GM18502 (cell line): ENCODE measurements around the gene DVL1.
"Not testable (repeated sequence)": the region's sequence is repeated elsewhere in the genome, so short reads cannot be mapped to it uniquely, and the experiment has no call there.

Experiments
- ATAC-seq: cut with Tn5 transposase; IDR thresholded peaks from one replicate; pipeline ENCODE4 v1.9.1; 2021; ENCODE audit warnings: mild to moderate bottlenecking; ENCODE audit not compliant: unreplicated experiment, poor library complexity

Gene DVL1

DNA sequence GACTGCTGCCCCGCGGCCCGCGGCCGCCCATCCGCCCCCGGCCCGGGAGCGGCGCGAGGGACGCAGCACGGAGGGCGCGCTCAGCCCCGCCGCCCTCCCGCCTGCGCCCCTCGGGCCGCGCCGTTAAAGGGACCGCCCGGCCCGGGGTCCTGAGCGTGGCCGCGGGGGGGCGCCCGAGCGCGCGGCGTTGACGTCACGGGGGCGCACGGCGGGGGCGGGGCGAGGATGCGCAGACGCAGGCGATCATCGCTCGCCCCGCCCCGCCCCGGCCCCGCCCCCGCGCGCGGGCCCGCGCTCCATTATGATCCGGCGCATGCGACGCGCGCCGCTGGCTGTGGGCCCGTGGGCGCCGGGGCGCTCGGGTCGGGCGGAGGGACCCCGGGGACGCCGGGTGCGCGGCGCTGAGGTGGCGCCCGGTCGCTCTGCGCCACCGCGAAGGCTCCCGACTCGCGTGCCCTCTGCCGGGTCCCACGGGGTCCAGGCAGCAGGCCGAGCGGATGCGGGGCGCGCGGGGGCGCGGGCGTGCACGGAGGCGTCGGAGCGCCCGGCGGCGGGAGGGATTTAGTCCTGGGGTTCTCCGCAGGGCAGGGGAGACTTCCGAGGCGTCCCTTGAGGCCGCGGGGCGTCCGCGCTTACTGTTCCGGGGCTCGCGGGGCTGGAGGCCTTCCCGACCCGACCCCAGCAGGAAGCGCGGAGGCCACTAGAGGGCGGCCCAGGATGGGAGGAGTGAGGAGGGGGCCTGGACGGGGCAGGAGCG, at the start of gene DVL1:
Gene DVL1, minus strand, starts transcription at position 163 of the 757 bp plus-strand sequence. CDS start 353 bp downstream, outside the sequence.
- ATAC-seq, result peak; percentile 62

DNA sequence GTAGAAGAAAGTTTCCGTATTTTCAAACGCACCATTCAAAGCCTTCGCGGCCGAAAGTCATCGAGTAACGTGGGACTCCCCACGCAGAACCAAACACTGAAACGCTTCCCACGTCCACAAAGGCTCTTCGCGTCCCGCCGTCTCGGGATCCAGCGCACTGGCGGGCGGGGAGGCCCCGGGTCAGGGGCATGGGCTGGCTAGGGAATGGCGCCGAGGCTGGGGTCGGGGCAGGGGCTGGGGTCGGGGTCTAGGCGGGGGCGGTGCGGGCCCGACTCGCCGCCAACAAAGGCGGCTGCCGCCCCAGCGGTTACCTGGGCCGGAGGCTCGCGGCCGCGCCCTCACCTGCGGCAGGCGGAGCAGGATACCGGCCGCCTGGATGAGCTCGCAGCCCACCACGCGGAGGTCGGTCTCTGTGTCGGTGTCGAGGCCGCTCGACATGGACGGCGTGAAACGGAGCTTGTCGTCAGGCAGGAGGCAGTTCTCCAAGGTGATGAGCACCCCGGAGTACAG, 49.5 kb upstream of the DVL1 start:
- peak; percentile 22 for ATAC-seq

DNA sequence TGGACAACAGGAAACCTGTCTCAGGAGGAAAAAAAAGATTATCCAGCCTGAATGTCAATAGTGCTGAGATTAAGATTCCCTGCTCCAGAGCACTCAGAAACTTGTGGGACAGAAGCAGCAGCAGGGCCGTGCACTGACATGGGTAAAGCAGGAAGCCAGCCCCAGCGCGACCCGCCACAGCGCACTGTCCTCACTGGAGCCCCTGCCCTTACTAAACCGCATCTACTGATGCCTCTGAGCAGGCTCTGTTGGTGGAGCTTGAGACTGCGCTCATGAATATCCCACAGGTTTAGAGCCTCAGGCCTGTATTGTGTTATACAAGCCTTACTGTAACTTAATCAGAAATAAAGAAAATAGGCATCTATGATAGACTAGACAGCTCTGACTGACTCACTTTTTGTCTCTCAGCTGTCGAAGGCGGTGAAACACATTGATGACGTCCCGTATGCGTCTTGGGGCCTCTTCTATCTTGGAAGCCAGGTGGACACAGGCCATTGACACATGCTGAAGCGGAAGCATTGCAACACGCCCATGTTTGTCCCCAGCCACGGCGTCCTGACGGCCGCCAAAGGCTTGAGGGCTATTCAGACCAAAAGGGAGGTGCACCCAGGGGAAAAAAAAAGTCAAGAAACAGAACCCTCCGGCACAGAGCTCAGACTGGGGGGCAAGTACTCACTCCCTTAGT, 48.8 kb upstream of the DVL1 start:
- no peak for ATAC-seq

DNA sequence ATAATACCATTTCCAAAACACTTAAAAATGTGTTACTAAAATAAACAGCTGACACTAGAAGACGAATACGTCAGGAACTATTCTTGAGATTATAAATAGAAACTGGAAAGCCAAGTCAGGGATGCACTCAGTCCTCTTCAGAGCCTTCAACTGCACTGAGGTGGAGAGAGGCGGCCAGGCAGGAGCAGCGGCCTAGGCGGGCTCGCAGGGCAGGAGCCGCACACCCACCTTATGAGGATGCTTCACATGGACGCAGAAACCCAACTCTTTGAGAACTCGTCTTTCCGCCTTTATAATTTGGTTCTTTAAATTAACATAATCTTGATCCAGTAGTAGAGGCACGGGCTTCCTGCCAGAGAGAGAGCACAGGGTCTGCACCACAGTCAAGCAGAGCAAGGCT, 45.9 kb upstream of the DVL1 start:
- no peak for ATAC-seq

DNA sequence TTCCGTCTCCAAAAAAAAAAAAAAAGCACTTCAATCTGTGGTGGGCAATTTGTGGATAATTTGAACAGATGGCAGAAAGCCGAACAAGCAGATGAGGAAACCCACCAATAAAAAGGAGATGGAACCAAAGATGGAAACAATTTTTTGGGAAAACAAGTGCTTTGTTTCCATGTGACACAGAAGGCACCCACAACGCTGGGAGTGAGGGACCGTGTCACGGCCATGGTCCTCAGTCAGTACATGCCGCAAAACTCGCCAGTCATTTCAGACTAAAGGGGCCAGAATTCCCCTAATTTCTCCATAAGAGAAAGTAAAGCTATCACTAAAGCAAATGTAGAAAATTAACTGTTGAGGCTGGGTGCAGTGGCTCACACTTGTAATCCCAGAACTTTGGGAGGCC, 44.9 kb upstream of the DVL1 start:
- no peak for ATAC-seq

DNA sequence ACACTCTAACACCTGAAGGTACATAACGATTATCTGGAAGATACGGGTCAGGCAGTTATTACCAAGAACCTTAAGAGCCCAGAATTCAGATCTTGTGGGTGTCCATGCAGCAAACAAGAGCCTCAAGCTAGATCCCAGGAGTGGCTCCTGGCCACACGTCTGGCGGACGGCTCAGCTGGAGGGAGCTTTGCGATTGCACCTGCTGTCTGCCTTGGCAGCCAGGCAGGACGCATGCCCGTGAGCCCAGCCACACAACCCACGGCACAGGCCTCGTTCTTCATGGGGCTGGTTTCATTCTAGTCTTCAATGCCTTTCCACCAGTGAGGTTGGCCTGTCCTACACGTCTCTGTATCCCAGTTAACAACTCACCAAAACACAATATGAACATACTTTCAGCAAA, 44.2 kb upstream of the DVL1 start:
- no peak for ATAC-seq

DNA sequence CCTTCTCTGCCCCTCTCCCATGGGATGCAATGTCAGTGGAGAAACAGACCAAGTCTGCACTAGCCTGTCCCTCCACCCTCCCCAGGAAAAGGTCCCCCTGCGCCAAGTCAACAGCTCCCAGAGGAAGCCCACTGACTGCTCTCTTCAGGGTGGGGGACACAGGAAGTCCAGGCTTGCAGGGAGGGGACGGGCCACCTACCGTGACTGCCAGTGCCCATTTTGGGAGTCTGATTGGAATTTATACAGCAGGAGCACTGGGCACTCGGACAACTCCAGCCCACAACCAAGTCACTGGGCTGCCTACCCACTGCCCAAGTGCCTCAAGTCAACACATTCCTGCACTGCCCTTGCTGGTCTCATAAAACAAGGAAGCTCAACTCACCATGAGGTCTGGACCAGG, 43.8 kb upstream of the DVL1 start:
- no peak for ATAC-seq

DNA sequence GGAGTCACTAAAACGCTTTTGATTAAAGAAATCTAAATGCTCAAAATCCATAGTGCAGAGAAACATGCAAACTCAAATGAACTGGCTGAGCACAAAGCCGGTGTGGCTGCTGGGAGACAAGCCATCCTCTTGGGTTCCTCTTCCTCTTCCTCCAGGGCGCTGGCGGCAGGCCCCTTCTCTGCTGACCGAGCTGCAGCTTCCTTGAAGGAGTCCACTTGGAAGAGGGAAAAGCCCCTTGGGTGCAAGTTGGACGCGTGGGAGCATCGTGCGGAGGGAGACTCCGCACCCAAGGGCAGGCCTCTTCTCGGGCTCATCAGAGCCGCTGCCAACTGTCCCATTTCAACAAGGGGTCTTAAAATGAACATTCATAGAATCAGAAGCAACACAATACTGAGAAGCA, 42.0 kb upstream of the DVL1 start:
- ATAC-seq, result no peak

DNA sequence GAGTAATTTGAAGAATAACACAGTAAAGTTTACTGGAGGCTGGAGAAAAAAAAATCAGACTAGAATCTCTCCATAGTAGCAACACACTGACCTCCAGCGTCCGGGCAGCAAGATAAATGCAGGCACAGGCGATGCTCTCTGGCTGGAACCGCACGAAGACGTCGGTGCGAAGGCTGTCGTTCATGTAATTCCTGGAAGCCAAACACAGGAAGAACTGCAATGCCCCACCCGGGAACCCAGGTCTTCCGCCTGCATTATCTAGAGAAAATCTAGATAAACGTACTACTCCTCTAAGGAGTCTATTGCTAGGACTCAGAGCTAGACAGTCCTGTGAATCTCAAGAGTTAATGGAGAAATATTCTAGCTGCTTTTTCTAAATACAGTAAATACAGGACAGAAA, 41.5 kb upstream of the DVL1 start:
- ATAC-seq, result no peak

DNA sequence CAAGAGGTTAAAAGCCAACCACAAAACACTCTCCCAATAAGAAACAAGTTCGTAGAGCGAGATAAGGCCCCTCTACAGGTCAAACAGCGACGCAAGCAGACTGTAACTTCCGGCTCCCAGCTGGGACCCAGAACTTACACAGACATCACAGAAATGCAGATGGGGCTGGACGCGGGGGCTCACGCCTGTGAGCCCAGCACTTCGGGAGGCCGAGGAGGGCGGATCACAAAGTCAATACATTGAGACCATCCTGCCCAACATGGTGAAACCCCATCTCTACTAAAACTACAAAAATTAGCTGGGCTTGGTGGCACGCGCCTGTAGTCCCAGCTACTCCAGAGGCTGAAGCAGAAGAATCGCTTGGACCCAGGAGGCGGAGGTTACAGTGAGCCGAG, 38.9 kb upstream of the DVL1 start:
- ATAC-seq, result no peak

DNA sequence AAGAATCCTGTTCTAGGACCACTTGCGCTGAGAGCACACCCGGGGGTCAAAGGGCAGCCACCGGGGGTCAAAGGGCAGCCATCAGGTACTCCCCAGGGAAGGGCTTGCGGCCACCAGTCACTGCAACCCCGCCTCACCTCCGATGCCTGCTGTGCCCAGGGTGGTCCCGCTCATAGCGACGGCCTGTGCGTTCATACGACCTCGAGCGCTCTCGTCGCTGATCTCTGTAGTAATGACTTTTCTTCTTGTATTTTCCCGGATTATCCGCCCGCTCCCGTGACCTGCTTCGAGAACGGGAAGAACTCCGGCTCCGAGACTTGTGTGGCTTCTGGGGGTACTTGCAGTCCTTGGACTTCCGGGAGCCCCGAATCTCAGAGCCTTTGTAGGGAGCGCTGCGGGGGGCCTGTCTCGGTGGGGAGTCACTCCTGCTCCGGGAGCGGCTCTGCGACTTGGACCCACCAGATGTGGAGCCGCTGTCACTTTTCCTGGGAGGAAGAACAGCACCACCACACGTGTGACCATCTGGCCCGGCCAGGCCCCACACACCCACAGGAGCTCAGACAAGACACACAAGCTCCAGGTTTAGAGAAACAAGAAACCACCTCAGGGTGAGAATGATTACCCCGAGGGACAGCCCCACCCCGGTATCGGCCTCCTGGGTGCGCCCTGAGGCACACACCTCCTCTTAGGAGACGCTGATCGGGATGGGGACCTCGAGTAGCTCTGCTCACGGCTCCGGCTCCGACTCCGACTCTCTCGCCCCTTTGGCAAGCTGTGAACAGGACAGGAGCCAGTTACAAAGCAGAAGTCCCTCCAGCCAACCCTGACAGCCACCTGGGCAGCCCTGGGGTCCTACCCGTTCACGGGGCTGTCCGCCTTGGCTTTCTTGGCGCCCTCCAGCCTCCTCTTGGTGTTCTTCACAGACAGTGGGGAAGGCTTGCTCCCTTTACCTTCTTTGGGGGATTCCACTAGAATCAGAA, 38.2 kb upstream of the DVL1 start:
- ATAC-seq, result no peak

DNA sequence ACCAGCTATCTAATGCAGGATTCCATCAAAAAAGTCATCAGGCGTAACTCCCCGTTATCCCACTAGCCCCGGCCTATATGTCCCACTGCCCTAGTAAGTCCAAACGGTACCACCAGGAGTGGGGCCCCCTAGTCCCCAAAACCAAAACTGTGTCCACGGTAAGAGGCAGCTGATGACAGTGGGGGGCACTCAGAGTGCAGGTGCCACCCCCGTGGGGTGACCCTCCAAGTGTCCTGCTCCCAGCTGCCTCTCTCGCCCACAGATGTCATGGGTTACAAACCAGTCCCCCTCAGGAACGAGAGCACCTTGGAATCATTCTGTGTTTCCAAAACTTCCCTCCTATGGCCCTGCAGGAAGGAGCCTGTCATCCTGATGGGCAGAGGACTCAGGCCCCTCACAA, 36.7 kb upstream of the DVL1 start:
- no peak for ATAC-seq

DNA sequence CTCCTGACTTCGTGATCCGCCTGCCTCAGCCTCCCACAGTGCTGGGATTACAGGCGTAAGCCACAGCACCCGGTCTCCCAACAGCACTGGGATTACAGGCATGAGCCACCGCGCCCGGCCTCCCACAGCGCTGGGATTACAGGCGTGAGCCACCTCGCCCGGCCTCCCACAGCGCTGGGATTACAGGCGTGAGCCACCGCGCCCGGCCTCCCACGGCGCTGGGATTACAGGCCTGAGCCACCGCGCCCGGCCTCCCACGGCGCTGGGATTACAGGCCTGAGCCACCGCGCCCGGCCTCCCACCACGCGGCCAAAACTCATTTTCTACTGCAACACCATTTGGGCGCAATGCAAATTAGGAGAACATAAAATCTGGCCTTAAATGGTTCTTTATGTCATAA, 36.1 kb upstream of the DVL1 start:
- ATAC-seq, result not testable (repeated sequence)

DNA sequence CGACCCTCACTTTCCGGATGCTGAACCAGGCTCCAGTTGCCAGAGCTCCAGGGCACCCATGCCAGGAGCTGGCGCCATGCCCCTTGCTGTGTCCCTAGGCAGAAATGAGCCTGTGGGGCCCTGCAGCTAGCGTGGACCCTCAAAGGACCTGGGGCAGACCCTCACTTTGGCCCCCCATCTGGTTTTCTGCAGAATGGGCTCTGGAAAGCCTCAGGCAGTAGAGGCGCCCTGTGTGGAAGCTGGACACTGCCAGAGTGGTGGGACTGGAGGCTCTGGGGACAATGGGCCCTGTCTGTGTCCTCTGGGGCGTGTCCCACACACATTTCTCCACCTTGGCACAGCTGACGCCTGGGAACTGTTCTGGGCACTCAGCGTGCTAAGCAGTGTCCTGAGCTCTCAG, 32.1 kb upstream of the DVL1 start:
- ATAC-seq, result no peak

DNA sequence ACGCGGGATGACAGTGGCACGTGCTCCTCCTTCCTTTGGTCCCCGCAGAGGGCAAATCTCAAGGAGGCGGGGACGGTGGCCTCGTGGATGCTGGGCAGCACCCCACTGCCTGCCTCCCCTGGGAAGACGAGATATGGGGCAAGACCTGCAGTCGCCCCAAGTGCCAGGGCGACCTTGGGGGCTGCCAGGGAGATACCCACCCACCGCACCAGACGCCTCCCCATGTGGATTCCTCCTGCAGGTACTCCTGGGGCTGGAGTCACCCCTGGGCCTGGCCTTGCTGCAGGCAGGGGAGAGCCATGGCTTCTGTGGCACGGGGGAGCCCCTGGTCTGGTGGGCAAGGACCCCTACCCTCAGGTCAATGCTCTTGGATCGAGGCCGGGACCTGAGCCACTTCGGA, 31.6 kb upstream of the DVL1 start:
- ATAC-seq, result no peak

DNA sequence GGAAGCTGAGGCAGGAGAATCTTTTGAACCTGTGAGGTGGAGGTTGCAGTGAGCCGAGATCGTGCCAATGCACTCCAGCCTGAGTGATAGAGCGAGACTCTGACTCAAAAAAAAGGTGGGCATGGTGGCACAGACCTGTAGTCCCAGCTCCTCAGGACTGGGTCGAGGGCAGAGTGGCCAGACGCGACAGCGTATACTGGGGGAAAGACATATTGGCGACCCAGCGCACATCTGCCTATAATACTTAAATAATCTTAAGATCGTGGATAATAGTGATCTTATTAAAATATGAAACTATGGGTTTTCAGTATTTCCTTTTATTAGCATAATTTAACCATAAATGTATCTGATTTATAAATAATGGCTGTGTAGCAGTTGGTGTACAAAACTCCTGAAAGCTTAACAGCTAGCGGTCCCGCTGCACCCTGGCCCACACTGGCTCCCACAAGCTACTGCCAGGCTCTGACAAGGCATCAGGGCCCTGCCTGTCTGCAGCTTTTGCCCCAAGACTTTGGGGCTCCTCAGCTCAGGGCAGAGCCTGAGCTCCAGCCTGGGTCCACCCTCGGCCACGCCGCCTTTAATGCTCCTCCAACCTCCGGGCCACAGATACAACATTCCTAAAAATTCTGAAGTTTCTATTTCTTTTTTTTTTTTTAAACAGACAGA, 28.5 kb upstream of the DVL1 start:
- no peak for ATAC-seq

DNA sequence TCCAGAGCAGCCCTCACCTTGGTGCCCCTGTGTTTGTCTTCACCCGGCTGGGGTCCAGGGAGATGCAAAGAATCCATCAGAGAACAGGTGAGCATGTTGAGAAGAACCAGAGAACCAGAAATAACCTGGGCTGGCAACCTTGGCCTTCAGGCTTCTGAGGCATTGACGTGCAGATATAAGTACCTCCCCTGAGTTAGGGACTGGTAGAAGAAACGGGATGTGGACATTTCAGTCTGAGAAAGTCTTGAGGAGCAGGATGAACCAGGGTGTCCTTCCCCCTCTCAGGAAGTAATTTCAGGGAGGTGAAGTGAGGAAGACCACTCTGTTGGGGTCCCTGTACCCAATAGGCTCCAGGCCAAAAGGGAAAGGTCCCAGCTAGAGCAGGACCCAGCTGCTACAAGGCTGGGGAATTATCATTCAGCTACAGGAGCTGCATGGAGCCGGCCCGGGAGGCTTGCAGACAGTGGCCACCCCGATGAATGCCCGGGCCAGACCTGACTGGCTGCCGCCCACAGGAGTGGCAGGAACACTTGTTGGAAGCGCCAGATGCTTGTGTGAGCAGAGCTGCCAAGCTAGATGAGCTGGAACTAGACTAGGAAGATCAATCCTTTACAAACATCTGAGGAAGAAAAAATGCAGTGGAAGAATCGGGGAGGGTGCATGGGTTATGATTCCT, 27.5 kb upstream of the DVL1 start:
- no peak for ATAC-seq

DNA sequence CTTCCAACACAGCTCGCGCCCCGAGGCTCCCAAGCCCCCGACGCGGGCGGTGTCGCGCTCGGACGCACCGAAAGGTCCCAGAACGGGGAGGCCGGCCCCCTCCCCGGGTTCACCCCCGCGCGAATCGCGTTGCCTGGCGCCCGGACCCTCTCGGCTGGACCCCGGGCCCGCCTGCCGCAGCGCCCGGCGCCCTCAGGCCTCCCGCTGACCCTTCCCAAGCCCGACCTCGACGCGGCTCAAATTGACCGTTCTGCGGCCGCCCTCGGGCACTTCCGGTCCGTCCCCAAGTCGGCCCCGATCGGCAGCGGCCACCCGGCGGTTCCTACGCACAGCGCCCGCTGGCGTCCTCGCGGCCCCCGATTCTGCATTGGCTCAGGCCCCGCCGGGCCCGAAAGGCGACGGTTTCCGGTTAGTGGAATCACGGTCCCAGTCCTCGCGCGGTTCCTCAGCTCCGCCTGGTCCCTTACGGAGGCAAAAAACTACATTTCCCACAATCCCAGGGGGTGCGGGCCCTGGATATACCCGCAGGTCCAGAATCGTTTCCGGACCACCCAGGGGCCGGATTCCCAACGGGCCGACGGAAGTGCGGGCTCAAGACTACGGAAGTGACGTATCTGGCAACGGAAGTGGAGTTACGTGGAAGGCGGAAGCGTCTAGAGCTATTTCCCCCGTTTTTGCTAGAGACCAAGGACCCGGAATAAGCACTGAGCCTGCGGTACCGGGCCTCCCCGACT, 25.9 kb upstream of the DVL1 start, which contains the start of gene AURKAIP1:
Gene AURKAIP1, minus strand, starts transcription at position 279 of the 734 bp plus-strand sequence. CDS start 451 bp downstream, outside the sequence.
- ATAC-seq, result peak; percentile 87

DNA sequence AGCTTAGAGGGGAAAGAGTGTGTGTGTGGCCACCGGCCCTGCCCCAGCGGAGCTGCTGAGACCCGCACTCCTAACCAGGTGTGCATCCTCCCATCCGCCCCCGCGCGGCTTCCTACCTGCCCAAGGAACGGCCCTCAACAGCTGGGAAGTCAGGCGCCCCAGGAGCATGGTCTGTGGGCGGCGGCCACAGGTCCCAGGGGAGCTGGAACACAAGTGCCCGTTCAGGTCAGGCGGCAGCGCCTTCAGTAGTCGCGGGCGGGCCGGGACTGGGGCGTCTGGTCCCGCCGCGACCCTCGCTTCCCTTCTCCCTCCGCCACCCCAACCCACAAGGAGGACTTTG, 25.3 kb upstream of the DVL1 start:
- ATAC-seq, result peak; percentile 7
